Renal cortical epithelial cell (primary cell): ENCODE data around the gene CTSW. TPM values are rescaled to one million over a fixed set of nuclear protein-coding genes. Genes with fewer than 3 reads are reported as not detected.
A peak's percentile ranks its signal among the peaks of the same experiment; 100 is the strongest.
"Not testable (repeated sequence)": the region's sequence is repeated elsewhere in the genome, so short reads cannot be mapped to it uniquely, and the experiment has no call there.

Experiments used
- DNase-seq: peaks from one replicate; pipeline ENCODE4 v3.0.0-alpha.2; 2011; ENCODE audit warnings: low read depth
- total RNA-seq: library from RNA; depleted of rRNA; stranded (reverse); fragments of >200 nt; gene quantifications from 2 replicates; pipeline ENCODE4 v1.2.3, GENCODE V29; 2014

CTSW gene
- total RNA-seq, 1 donor from 2014 or later: not detected

GRCh38 chr11:65885808-65886536 is 6.3 kb downstream of the CTSW start:
- DNase-seq: no peak

GRCh38 chr11:65886826-65887722 is 7.4 kb downstream of the CTSW start:
- DNase-seq: no peak

- no peak for DNase-seq
Measured at GRCh38 chr11:65887723-65888162, 8.1 kb downstream of the CTSW start.

GRCh38 chr11:65888163-65888814 is 8.7 kb downstream of the CTSW start, which contains the start of gene FIBP:
FIBP (minus strand) TSS chr11:65888471; CDS start chr11:65888418, 53 bp downstream.
- DNase-seq: peak; percentile 85

GRCh38 chr11:65890324-65891218 is 10.9 kb downstream of the CTSW start, which contains the start of gene CCDC85B:
CCDC85B (plus strand) TSS chr11:65890673; CDS start chr11:65890784, 111 bp downstream.
- DNase-seq: peak; percentile 81

GRCh38 chr11:65891219-65892136 is 11.8 kb downstream of the CTSW start:
- DNase-seq: no peak

GRCh38 chr11:65892137-65892540 is 12.5 kb downstream of the CTSW start:
- not testable (repeated sequence) for DNase-seq

- no peak for DNase-seq
Measured at GRCh38 chr11:65892661-65893317, 13.2 kb downstream of the CTSW start.

GRCh38 chr11:65894034-65894591 is 14.5 kb downstream of the CTSW start:
- no peak for DNase-seq

GRCh38 chr11:65895482-65895981 is 15.9 kb downstream of the CTSW start:
- DNase-seq: no peak

GRCh38 chr11:65896034-65896999 is 16.7 kb downstream of the CTSW start:
- DNase-seq: no peak

- no peak for DNase-seq
Measured at GRCh38 chr11:65897020-65897471, 17.4 kb downstream of the CTSW start.

GRCh38 chr11:65898656-65899355 is 19.2 kb downstream of the CTSW start:
- no peak for DNase-seq

- no peak for DNase-seq
Measured at GRCh38 chr11:65899356-65900124, 19.9 kb downstream of the CTSW start.

GRCh38 chr11:65900125-65900898 is 20.7 kb downstream of the CTSW start, which contains the start of gene FOSL1:
FOSL1 (minus strand) TSS chr11:65900388; CDS start chr11:65900339, 49 bp downstream.
- peak; percentile 83 for DNase-seq
